ENCODE results near the gene PRAMEF12.
"Not testable (repeated sequence)": the region's sequence is repeated elsewhere in the genome, so short reads cannot be mapped to it uniquely, and the experiment has no call there.

The PRAMEF12 gene

GRCh38 chr1:12775443-12775842 is 1.9 kb downstream of the PRAMEF12 start:
- H3K9ac ChIP-seq (ENCODE audit: insufficient read length): no peak overlapping the region
- DNase-seq (ENCODE audit: low read depth, low spot score): no peak
- H3K27ac ChIP-seq: no peak overlapping the region
- no peak for TF ChIP-seq FOXP2 (optimal IDR thresholded peaks at IDR 0.05; ENCODE audit: control extremely low read depth, extremely low read length, insufficient read depth)
- no peak for TF ChIP-seq POLR2AphosphoS5 (IDR thresholded peaks at IDR 0.05; ENCODE audit: borderline replicate concordance, low read depth, low read length)
- no peak for TF ChIP-seq EZH2 (IDR thresholded peaks at IDR 0.05)
- no peaks in the 10 kb centered on the region for H3K9me3 ChIP-seq (ENCODE audit: low read depth, low read length)
- H3K4me3 ChIP-seq: no peak overlapping the region
- H3K36me3 ChIP-seq (ENCODE audit: insufficient read depth, low read length): no peaks in the 10 kb centered on the region

- TF ChIP-seq FOXP2 (optimal IDR thresholded peaks at IDR 0.05; ENCODE audit: control extremely low read depth, extremely low read length, insufficient read depth) (no peak), EZH2 (IDR thresholded peaks at IDR 0.05) (no peak), POLR2AphosphoS5 (IDR thresholded peaks at IDR 0.05; ENCODE audit: borderline replicate concordance, low read depth, low read length) (no peak)
- H3K27ac ChIP-seq: no peak overlapping the region
- H3K4me3 ChIP-seq: no peak overlapping the region
- H3K9ac ChIP-seq (ENCODE audit: insufficient read length): no peak overlapping the region
- H3K9me3 ChIP-seq (ENCODE audit: low read depth, low read length): no peaks in the 10 kb centered on the region
- no peaks in the 10 kb centered on the region for H3K36me3 ChIP-seq (ENCODE audit: insufficient read depth, low read length)
- DNase-seq (ENCODE audit: low read depth, low spot score): no peak
These were observed 3.4 kb downstream of the PRAMEF12 start for GRCh38 chr1:12776801-12777557.

- Histone ChIP-seq H3K27ac (no peak overlapping the region), H3K9me3 (ENCODE audit: low read depth, low read length) (no peaks in the 10 kb centered on the region), H3K9ac (ENCODE audit: insufficient read length) (no peak overlapping the region), H3K4me3 (no peak overlapping the region), H3K36me3 (ENCODE audit: insufficient read depth, low read length) (no peaks in the 10 kb centered on the region)
- no peak for DNase-seq (ENCODE audit: low read depth, low spot score)
- TF ChIP-seq EZH2 (IDR thresholded peaks at IDR 0.05): no peak
These were observed 4.5 kb downstream of the PRAMEF12 start for GRCh38 chr1:12778061-12778460.

GRCh38 chr1:12778907-12779306 is 5.4 kb downstream of the PRAMEF12 start:
- Histone ChIP-seq H3K9ac (ENCODE audit: insufficient read length) (no peak overlapping the region), H3K9me3 (ENCODE audit: low read depth, low read length) (no peaks in the 10 kb centered on the region), H3K27ac (no peak overlapping the region), H3K4me3 (no peak overlapping the region), H3K36me3 (ENCODE audit: insufficient read depth, low read length) (no peaks in the 10 kb centered on the region)
- TF ChIP-seq POLR2AphosphoS5 (IDR thresholded peaks at IDR 0.05; ENCODE audit: borderline replicate concordance, low read depth, low read length) (no peak), EZH2 (IDR thresholded peaks at IDR 0.05) (no peak), FOXP2 (optimal IDR thresholded peaks at IDR 0.05; ENCODE audit: control extremely low read depth, extremely low read length, insufficient read depth) (no peak)
- no peak for DNase-seq (ENCODE audit: low read depth, low spot score)

- not testable (repeated sequence) for H3K4me3 ChIP-seq; H3K9me3 ChIP-seq (ENCODE audit: low read depth, low read length); DNase-seq (ENCODE audit: low read depth, low spot score); H3K36me3 ChIP-seq (ENCODE audit: insufficient read depth, low read length); H3K9ac ChIP-seq (ENCODE audit: insufficient read length); H3K27ac ChIP-seq
These were observed 8.0 kb downstream of the PRAMEF12 start for GRCh38 chr1:12781488-12781887.

- not testable (repeated sequence) for H3K4me3 ChIP-seq; H3K9ac ChIP-seq (ENCODE audit: insufficient read length); DNase-seq (ENCODE audit: low read depth, low spot score); H3K36me3 ChIP-seq (ENCODE audit: insufficient read depth, low read length); H3K27ac ChIP-seq; H3K9me3 ChIP-seq (ENCODE audit: low read depth, low read length)
These were observed 10.2 kb downstream of the PRAMEF12 start for GRCh38 chr1:12783783-12784182.

- not testable (repeated sequence) for H3K4me3 ChIP-seq; H3K9me3 ChIP-seq (ENCODE audit: low read depth, low read length); H3K27ac ChIP-seq; H3K9ac ChIP-seq (ENCODE audit: insufficient read length); DNase-seq (ENCODE audit: low read depth, low spot score); H3K36me3 ChIP-seq (ENCODE audit: insufficient read depth, low read length)
These were observed 11.2 kb downstream of the PRAMEF12 start for GRCh38 chr1:12784729-12785128.

GRCh38 chr1:12791097-12791496 is 17.6 kb downstream of the PRAMEF12 start, which contains the start of gene PRAMEF1:
TSS of gene PRAMEF1 (plus strand) at chr1:12791397. CDS start at chr1:12793228, 1,831 bp downstream.
- not testable (repeated sequence) for DNase-seq (ENCODE audit: low read depth, low spot score); H3K4me3 ChIP-seq; H3K27ac ChIP-seq; H3K9me3 ChIP-seq (ENCODE audit: low read depth, low read length); H3K9ac ChIP-seq (ENCODE audit: insufficient read length); H3K36me3 ChIP-seq (ENCODE audit: insufficient read depth, low read length)

GRCh38 chr1:12798911-12799310 is 25.4 kb downstream of the PRAMEF12 start:
- Histone ChIP-seq H3K27ac (no peak overlapping the region), H3K9ac (ENCODE audit: insufficient read length) (no peak overlapping the region), H3K36me3 (ENCODE audit: insufficient read depth, low read length) (no peaks in the 10 kb centered on the region), H3K4me3 (no peak overlapping the region), H3K9me3 (ENCODE audit: low read depth, low read length) (no peaks in the 10 kb centered on the region)
- TF ChIP-seq FOXP2 (optimal IDR thresholded peaks at IDR 0.05; ENCODE audit: control extremely low read depth, extremely low read length, insufficient read depth): no peak
- TF ChIP-seq EZH2 (IDR thresholded peaks at IDR 0.05): no peak
- TF ChIP-seq POLR2AphosphoS5 (IDR thresholded peaks at IDR 0.05; ENCODE audit: borderline replicate concordance, low read depth, low read length): no peak
- no peak for DNase-seq (ENCODE audit: low read depth, low spot score)

- no peaks in the 10 kb centered on the region for H3K36me3 ChIP-seq (ENCODE audit: insufficient read depth, low read length)
- no peak overlapping the region for H3K27ac ChIP-seq
- DNase-seq (ENCODE audit: low read depth, low spot score): no peak
- no peaks in the 10 kb centered on the region for H3K9me3 ChIP-seq (ENCODE audit: low read depth, low read length)
- no peak overlapping the region for H3K9ac ChIP-seq (ENCODE audit: insufficient read length)
- no peak overlapping the region for H3K4me3 ChIP-seq
- no peak for TF ChIP-seq FOXP2 (optimal IDR thresholded peaks at IDR 0.05; ENCODE audit: control extremely low read depth, extremely low read length, insufficient read depth)
These were observed 26.2 kb downstream of the PRAMEF12 start for GRCh38 chr1:12799730-12800129.
